IMR-90 (cell line): ENCODE results near the gene FRAS1. TPM values are rescaled to one million over a fixed set of nuclear protein-coding genes. Genes with fewer than 3 reads are reported as not detected.

Experiments
- ATAC-seq: fragments of 200-7000 bp; cut with Tn5 transposase; 2 replicates; pipeline ENCODE4 v1.9.1; 2020; ENCODE audit warnings: low read depth, mild to moderate bottlenecking, moderate library complexity
- BruUV-seq: library from RNA; stranded (reverse); fragments of 400-500 nt; replicated peaks from 2 replicates; lab custom pipeline; 2021; lab: Mats Ljungman, UMichigan
- CTCF ChIA-PET: fragments of 300-600 bp; formaldehyde crosslinking; extraction: SDS; loops from one replicate; lab custom pipeline; 2021; ENCODE audit warnings: antibody characterized with exemption; lab: Yijun Ruan, JAX
- POLR2A ChIA-PET: fragments of 300-600 bp; sonication (Branson Sonifier 250); formaldehyde crosslinking; loops from one replicate; lab custom pipeline; 2022; ENCODE audit warnings: antibody characterized with exemption; ENCODE audit not compliant: unreplicated experiment; lab: Charles Lee
- DNase-seq: peaks from one replicate; pipeline ENCODE4 v3.0.0; 2013
- H2AFZ ChIP-seq: replicated peaks from 2 replicates; pipeline ENCODE3; 2013; ENCODE audit warnings: low read length, mild to moderate bottlenecking; ENCODE audit not compliant: poor library complexity
- H2AK5ac ChIP-seq: 2 replicates; pipeline ENCODE4 v1.6.1; 2013; ENCODE audit warnings: low read depth, low read length, inconsistent platforms
- H2AK9ac ChIP-seq: replicated peaks from 2 replicates; pipeline ENCODE3; 2013; ENCODE audit warnings: mild to moderate bottlenecking, low read depth, low read length, moderate library complexity; ENCODE audit not compliant: poor library complexity
- H2BK120ac ChIP-seq: 2 replicates; pipeline ENCODE4 v1.6.1; 2013; ENCODE audit warnings: low read depth, low read length, inconsistent platforms
- H2BK15ac ChIP-seq: 3 replicates; pipeline ENCODE4 v1.6.1; 2013; ENCODE audit warnings: low read depth, low read length, inconsistent platforms
- H2BK20ac ChIP-seq: 2 replicates; pipeline ENCODE4 v1.6.1; 2013; ENCODE audit warnings: low read depth, mild to moderate bottlenecking, inconsistent platforms, low read length, moderate library complexity
- H2BK5ac ChIP-seq: 2 replicates; pipeline ENCODE4 v1.6.1; 2013; ENCODE audit warnings: mild to moderate bottlenecking, low read depth, low read length, inconsistent platforms; ENCODE audit not compliant: poor library complexity, severe bottlenecking
- H3K14ac ChIP-seq: replicated peaks from 2 replicates; pipeline ENCODE4 v1.6.1; 2013; ENCODE audit warnings: low read depth, low read length, inconsistent platforms
- H3K18ac ChIP-seq: 2 replicates; pipeline ENCODE4 v1.6.1; 2013; ENCODE audit warnings: low read depth, low read length, control low read depth
- H3K23ac ChIP-seq: 2 replicates; pipeline ENCODE4 v1.6.1; 2013; ENCODE audit warnings: low read depth, low read length, inconsistent platforms
- H3K27ac ChIP-seq: 2 replicates; pipeline ENCODE4 v1.5.1; 2013; ENCODE audit warnings: mild to moderate bottlenecking, control low read depth, low read length; ENCODE audit not compliant: insufficient read depth
- H3K27me3 ChIP-seq: 2 replicates; pipeline ENCODE4 v1.6.1; 2013; ENCODE audit warnings: low read length; ENCODE audit not compliant: control insufficient read depth, insufficient read depth
- H3K36me3 ChIP-seq: 2 replicates; pipeline ENCODE4 v1.6.1; 2013; ENCODE audit warnings: low read length, mixed read lengths; ENCODE audit not compliant: control insufficient read depth, insufficient read depth
- H3K4ac ChIP-seq: 2 replicates; pipeline ENCODE4 v1.6.1; 2013; ENCODE audit warnings: low read depth, low read length, inconsistent platforms
- H3K4me1 ChIP-seq: 2 replicates; pipeline ENCODE4 v1.6.1; 2013; ENCODE audit warnings: low read length, mixed read lengths; ENCODE audit not compliant: control insufficient read depth, insufficient read depth
- H3K4me2 ChIP-seq: 2 replicates; pipeline ENCODE4 v1.6.1; 2013; ENCODE audit warnings: low read depth, mild to moderate bottlenecking, control low read depth, low read length, moderate library complexity
- H3K4me3 ChIP-seq: 2 replicates; pipeline ENCODE4 v1.5.1; 2013; ENCODE audit warnings: low read depth, mild to moderate bottlenecking, control low read depth, low read length, moderate library complexity; ENCODE audit not compliant: insufficient read depth
- H3K56ac ChIP-seq: 2 replicates; pipeline ENCODE4 v1.6.1; 2013; ENCODE audit warnings: low read length, inconsistent platforms; ENCODE audit not compliant: insufficient read depth; ENCODE audit errors: extremely low read depth
- H3K79me1 ChIP-seq, 2 experiments: 2 replicates each; pipeline ENCODE4 v1.6.1; 2013; ENCODE audit warnings: low read length in 2 of 2, inconsistent platforms in 1 of 2, low read depth in 1 of 2
- H3K9ac ChIP-seq: 2 replicates; pipeline ENCODE4 v1.6.1; 2013; ENCODE audit warnings: low read depth, low read length, control low read depth
- H3K9me1 ChIP-seq: 2 replicates; pipeline ENCODE4 v1.6.1; 2013; ENCODE audit warnings: low read length, inconsistent platforms; ENCODE audit not compliant: insufficient read depth
- H3K9me3 ChIP-seq: 2 replicates; pipeline ENCODE4 v1.6.1; 2013; ENCODE audit warnings: low read length; ENCODE audit not compliant: control insufficient read depth, insufficient read depth
- H4K20me1 ChIP-seq: 2 replicates; pipeline ENCODE4 v1.6.1; 2013; ENCODE audit warnings: low read length, inconsistent platforms; ENCODE audit not compliant: insufficient read depth
- H4K5ac ChIP-seq: 2 replicates; pipeline ENCODE4 v1.6.1; 2013; ENCODE audit warnings: mild to moderate bottlenecking, low read depth, low read length, control low read depth
- H4K8ac ChIP-seq, 2 experiments: 2 replicates each; pipeline ENCODE4 v1.6.1; 2013; ENCODE audit warnings: low read depth in 2 of 2, low read length in 2 of 2, control low read depth in 1 of 2, inconsistent platforms in 1 of 2
- H4K91ac ChIP-seq: 2 replicates; pipeline ENCODE4 v1.6.1; 2013; ENCODE audit warnings: low read depth, low read length, inconsistent platforms; ENCODE audit not compliant: insufficient read depth
- CHD1 ChIP-seq: IDR thresholded peaks from 2 replicates; pipeline ENCODE4 v1.6.1; 2012; ENCODE audit warnings: low read depth, low read length, improper control_type of control experiment
- MAFK ChIP-seq: IDR thresholded peaks from 2 replicates; pipeline ENCODE4 v1.6.1; 2012; ENCODE audit warnings: low read depth, low read length, improper control_type of control experiment
- RFX5 ChIP-seq: IDR thresholded peaks from 2 replicates; pipeline ENCODE4 v1.8.0; 2012; ENCODE audit warnings: low read depth, mild to moderate bottlenecking, low read length, moderate library complexity
- WGBS, 2 experiments: methylation state at CpG; one replicate each; pipeline versions ENCODE4 v1.1.5 to v1.1.7; 2013; ENCODE audit warnings: missing lambda C conversion rate in 2 of 2; ENCODE audit not compliant: insufficient read length in 1 of 2; ENCODE audit errors: extremely low coverage in 2 of 2; 5-methylcytosine and 5-hydroxymethylcytosine counted together
- dilution Hi-C: fragments of 300-500 bp; cut with HindIII; formaldehyde crosslinking; loops from one replicate; pipeline ENCODE4 v1.14.3; 2018; ENCODE audit warnings: low sequenced_read_pairs; ENCODE audit not compliant: unreplicated experiment
- in situ Hi-C: fragments of 300-500 bp; cut with MboI; formaldehyde crosslinking; loops from 3 replicates; pipeline ENCODE4 v1.14.3; 2019; ENCODE audit warnings: low sequenced_read_pairs, inconsistent platforms, mixed read lengths
- intact Hi-C: fragments of 100-400 bp; cut with micrococcal nuclease; formaldehyde crosslinking; loops from 2 replicates; pipeline ENCODE4 v1.10.0; 2022
- polyA plus RNA-seq, 3 experiments: library from polyadenylated mRNA; depleted of rRNA; stranded (reverse); fragments of >200 nt; gene quantifications; 2 replicates each; pipeline ENCODE4 v1.2.3, GENCODE V29; 2012; ENCODE audit warnings: low replicate concordance in 1 of 3
- total RNA-seq: library from RNA; depleted of rRNA; stranded (reverse); fragments of >200 nt; gene quantifications from 2 replicates; pipeline ENCODE4 v1.2.3, GENCODE V29; 2012
- TF ChIP-seq, protein P1 (sequence below): fragments of 150-350 bp; IDR thresholded peaks from 2 replicates; pipeline ENCODE4 v1.6.1; 2016; ENCODE audit warnings: low read depth, mild to moderate bottlenecking, low read length, moderate library complexity, borderline replicate concordance

FRAS1 gene
- total and polyA plus RNA-seq, 2 of the 4 experiments (the other 2 are of a cell fraction): under 0.01 to 0.03 TPM

DNA sequence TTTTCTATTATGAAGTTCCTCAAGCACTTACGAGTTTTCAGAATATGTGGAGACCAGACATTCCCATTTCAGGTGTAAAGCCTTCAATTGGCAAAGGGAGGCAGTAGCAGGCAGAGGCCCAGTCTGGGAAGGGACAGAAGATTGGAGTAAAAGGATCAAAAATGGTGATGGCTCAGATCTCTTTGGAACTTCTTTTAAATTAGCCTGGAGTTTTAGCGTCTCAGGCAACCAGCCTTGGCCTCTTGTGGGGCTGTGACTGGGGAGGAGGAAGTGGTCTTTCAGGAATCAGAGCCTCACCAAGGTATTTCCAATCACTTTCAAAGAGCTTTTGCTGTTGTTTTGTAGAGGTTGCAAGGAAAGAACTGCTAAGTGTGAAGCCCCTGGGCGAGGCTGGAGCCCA, 239.1 kb downstream of the FRAS1 start:
- Histone ChIP-seq H2AK9ac (no peak overlapping the region), H2AK5ac (no peak overlapping the region), H3K4me1 (peaks cover 13% of the 10 kb centered on the region), H3K4ac (no peak overlapping the region), H2BK20ac (no peak overlapping the region), H3K36me3 (no peaks in the 10 kb centered on the region), H3K9me3 (no peaks in the 10 kb centered on the region), H4K91ac (no peak overlapping the region), H3K18ac (no peak overlapping the region), H3K14ac (no peak overlapping the region), H3K4me3 (no peak overlapping the region), H2BK15ac (no peak overlapping the region), H3K27ac (no peak overlapping the region), H3K56ac (no peak overlapping the region), H3K79me1 (no peaks in the 10 kb centered on the region), H2AFZ (no peak overlapping the region), H3K9ac (no peak overlapping the region), H4K20me1 (no peaks in the 10 kb centered on the region), H3K27me3 (no peaks in the 10 kb centered on the region), H3K9me1 (no peaks in the 10 kb centered on the region; the same call in 1 of the 2 replicates), H2BK5ac (no peak overlapping the region), H4K8ac (no peak overlapping the region), H3K4me2 (no peak overlapping the region), H2BK120ac (no peak overlapping the region), H3K23ac (no peak overlapping the region), H4K5ac (no peak overlapping the region)
- BruUV-seq: no TSS peak
- no peak for TF ChIP-seq RFX5
- no peak for TF ChIP-seq CHD1
- TF ChIP-seq, protein P1, sequence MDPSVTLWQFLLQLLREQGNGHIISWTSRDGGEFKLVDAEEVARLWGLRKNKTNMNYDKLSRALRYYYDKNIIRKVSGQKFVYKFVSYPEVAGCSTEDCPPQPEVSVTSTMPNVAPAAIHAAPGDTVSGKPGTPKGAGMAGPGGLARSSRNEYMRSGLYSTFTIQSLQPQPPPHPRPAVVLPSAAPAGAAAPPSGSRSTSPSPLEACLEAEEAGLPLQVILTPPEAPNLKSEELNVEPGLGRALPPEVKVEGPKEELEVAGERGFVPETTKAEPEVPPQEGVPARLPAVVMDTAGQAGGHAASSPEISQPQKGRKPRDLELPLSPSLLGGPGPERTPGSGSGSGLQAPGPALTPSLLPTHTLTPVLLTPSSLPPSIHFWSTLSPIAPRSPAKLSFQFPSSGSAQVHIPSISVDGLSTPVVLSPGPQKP: no peak
- no peak for TF ChIP-seq MAFK
- 100% methylated on average over 1 of the region's 3 CpGs; no CpG with 5 or more reads in 1 of the 2 experiments for WGBS, 2 experiments
- DNase-seq (no peak), ATAC-seq (no peak)
- POLR2A ChIA-PET: no interaction called here
- dilution Hi-C loops (no loop called here), in situ Hi-C loops (no loop called here), intact Hi-C loops (no loop called here)
- CTCF ChIA-PET: no interaction called here
